Suppressor macrophage treated with lipopolysaccharide for 1 hour (primary cell): ENCODE data around the gene FLNA.
"Not testable (repeated sequence)": the region's sequence is repeated elsewhere in the genome, so short reads cannot be mapped to it uniquely, and the experiment has no call there.

Source experiments
- DNase-seq, 3 donors: peaks; one replicate each; pipeline ENCODE4 v3.0.0-alpha.2; 2020 to 2022

FLNA gene

GRCh38 chrX:154399527-154400368, 25.3 kb upstream of the FLNA start:
- no peak for DNase-seq

- peak; percentile 82 to 86 (median 84) for DNase-seq
Observed at GRCh38 chrX:154398668-154399526, 24.5 kb upstream of the FLNA start.

- DNase-seq: peak; percentile 94 to 95 (median 95)
Observed at GRCh38 chrX:154397888-154398667, 23.6 kb upstream of the FLNA start, which contains the start of gene RPL10. Gene RPL10, plus strand, starts transcription at chrX:154398377. Its CDS starts 143 bp downstream, at chrX:154398520.

GRCh38 chrX:154396973-154397887, 22.8 kb upstream of the FLNA start:
- DNase-seq: peak; percentile 82 to 90 (median 84)

GRCh38 chrX:154396363-154396762, 21.9 kb upstream of the FLNA start:
- not testable (repeated sequence) for DNase-seq

GRCh38 chrX:154389812-154390747, 15.6 kb upstream of the FLNA start:
- DNase-seq: not testable (repeated sequence)

GRCh38 chrX:154388649-154389048, 14.2 kb upstream of the FLNA start:
- not testable (repeated sequence) for DNase-seq

- not testable (repeated sequence) for DNase-seq
Observed at GRCh38 chrX:154388094-154388493, 13.7 kb upstream of the FLNA start.

GRCh38 chrX:154384284-154384892, 10.0 kb upstream of the FLNA start:
- peak in 1 of 3 donors; percentile 23 for DNase-seq

GRCh38 chrX:154383359-154384283, 9.2 kb upstream of the FLNA start:
- DNase-seq: no peak

GRCh38 chrX:154382483-154383069, 8.1 kb upstream of the FLNA start:
- DNase-seq: no peak

GRCh38 chrX:154381271-154381670, 6.8 kb upstream of the FLNA start:
- DNase-seq: no peak

GRCh38 chrX:154380787-154381186, 6.4 kb upstream of the FLNA start:
- DNase-seq: no peak

GRCh38 chrX:154380153-154380552, 5.7 kb upstream of the FLNA start:
- no peak for DNase-seq

GRCh38 chrX:154379569-154379951, 5.1 kb upstream of the FLNA start:
- DNase-seq: peak in 1 of 3 donors; percentile 26

- DNase-seq: peak; percentile 97
Observed at GRCh38 chrX:154378799-154379568, 4.5 kb upstream of the FLNA start, which contains the start of gene EMD. Gene EMD, plus strand, starts transcription at chrX:154379295. Its CDS starts 190 bp downstream, at chrX:154379485.

- DNase-seq: peak; percentile 29 to 51 (median 38)
Observed at GRCh38 chrX:154378059-154378798, 3.8 kb upstream of the FLNA start.
